ENCODE measurements around the gene CDK1. TPM values are rescaled to one million over a fixed set of nuclear protein-coding genes. Genes with fewer than 3 reads are reported as not detected.

The CDK1 gene
- total and polyA plus RNA-seq, 2 of the 8 experiments (the other 6 are each of a cell fraction or from before 2014, with no cell fraction given) = 29.4 to 111 TPM

DNA sequence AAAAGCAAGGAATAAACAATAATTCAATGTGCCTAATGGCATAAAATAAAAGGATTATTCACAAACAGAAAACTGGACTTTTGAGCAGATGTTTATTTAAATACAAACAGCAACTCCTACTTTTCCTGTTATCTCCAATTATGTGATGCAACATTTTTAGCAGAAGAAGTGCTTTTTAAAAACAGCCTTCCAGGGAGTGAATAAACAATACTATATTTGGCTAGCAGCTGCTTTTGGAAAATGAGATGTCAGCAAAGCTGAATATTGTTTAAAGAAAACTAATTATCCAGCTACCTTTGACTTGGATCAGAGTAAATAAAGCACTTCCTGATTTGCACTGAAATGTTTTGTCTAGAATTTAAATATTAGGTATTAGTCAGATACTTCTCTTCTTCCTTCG is 23.2 kb downstream of the CDK1 start:
- no peak overlapping the region for H3K9ac ChIP-seq (replicated peaks in 1 of 4; ENCODE audit: extremely low read depth in 1 of 4, low read depth in 3 of 4, low read length in 3 of 4)
- H2BK120ac ChIP-seq (replicated peaks; ENCODE audit: low read depth, low read length) = no peak overlapping the region
- no peak overlapping the region for H3K23ac ChIP-seq (ENCODE audit: insufficient read length)
- 81% methylated on average over 1 of the region's 1 CpG; no CpG with 5 or more reads in 1 of the 2 experiments for WGBS, 2 experiments (ENCODE audit: extremely low coverage in 1 of 2, insufficient coverage in 1 of 2, insufficient read length in 1 of 2, insufficient replicate concordance in 2 of 2, low coverage in 1 of 2, low lambda C conversion rate in 2 of 2, missing lambda C conversion rate in 1 of 2)
- no peak overlapping the region for H2BK12ac ChIP-seq (ENCODE audit: low read depth, low read length)
- peaks cover 0 to 14% (median 7%) of the 10 kb centered on the region in 4 experiments; a peak in 2 of 8 replicates for H3K36me3 ChIP-seq (ENCODE audit: control insufficient read depth in 2 of 4, insufficient read depth in 4 of 4, low read length in 3 of 4)
- H2BK20ac ChIP-seq (ENCODE audit: low read length) = no peak overlapping the region
- no peak overlapping the region for H2AFZ ChIP-seq (ENCODE audit: low read length)
- no peak overlapping the region for H3K27ac ChIP-seq (ENCODE audit: low read depth, low read length)
- CTCF ChIA-PET (ENCODE audit: partially characterized antibody) = interaction anchor here (0.8 to 1.0 kb wide), 2 partner anchors 19 to 482 kb away, joined by 3 read pairs; no protein-coding TSS in a partner anchor
- H4K5ac ChIP-seq (ENCODE audit: insufficient read length, low read depth, low read length) = no peak overlapping the region
- no peak overlapping the region for H4K91ac ChIP-seq (replicated peaks; ENCODE audit: insufficient read length, low read length)
- H3K4me3 ChIP-seq (ENCODE audit: extremely low read depth in 1 of 4, insufficient read depth in 2 of 4, low read depth in 3 of 4, low read length in 4 of 4) = no peak overlapping the region
- FAIRE-seq = no peak
- H3K4ac ChIP-seq (replicated peaks; ENCODE audit: insufficient read length, low read depth, low read length) = no peak overlapping the region
- H3K14ac ChIP-seq (ENCODE audit: insufficient read length) = no peak overlapping the region
- H3K56ac ChIP-seq (replicated peaks; ENCODE audit: insufficient read length, low read depth, low read length) = no peak overlapping the region
- no peak overlapping the region for H2BK15ac ChIP-seq (ENCODE audit: low read length)
- H2AK5ac ChIP-seq (ENCODE audit: low read depth, low read length) = no peak overlapping the region
- H3K9me3 ChIP-seq (ENCODE audit: insufficient read depth in 2 of 2, low read depth in 1 of 2, low read length in 1 of 2) = no peaks in the 10 kb centered on the region
- no peak overlapping the region for H3K18ac ChIP-seq (ENCODE audit: extremely low read depth, low read length)
- H3K4me2 ChIP-seq (ENCODE audit: insufficient read depth in 1 of 2, low read depth in 2 of 2, low read length in 2 of 2) = no peak overlapping the region
- H3K79me2 ChIP-seq (ENCODE audit: control insufficient read depth in 1 of 2, insufficient read depth in 2 of 2, low read length in 2 of 2) = no peaks in the 10 kb centered on the region
- no peaks in the 10 kb centered on the region for H3K27me3 ChIP-seq (replicated peaks in 1 of 4; ENCODE audit: control insufficient read depth in 3 of 4, extremely low read depth in 1 of 4, insufficient read depth in 3 of 4, low read length in 3 of 4)
- no peak overlapping the region for H2BK5ac ChIP-seq (ENCODE audit: low read depth, low read length)
- POLR2A ChIA-PET (ENCODE audit: partially characterized antibody) = interaction anchor here (1.6 kb wide), 1 partner anchor 23 kb away, joined by 5 read pairs; the partner anchor contains the start of gene CDK1
- no peak for DNase-seq (ENCODE audit: low read depth in 1 of 2, low spot score in 2 of 2)
- H4K8ac ChIP-seq (ENCODE audit: extremely low read depth, insufficient read depth, low read length) = no peak overlapping the region
- H3K4me1 ChIP-seq (replicated peaks in 1 of 4; ENCODE audit: control insufficient read depth in 3 of 4, insufficient read depth in 4 of 4, low read length in 3 of 4) = no peaks in the 10 kb centered on the region
- no peaks in the 10 kb centered on the region for H4K20me1 ChIP-seq (replicated peaks in 1 of 2; ENCODE audit: control insufficient read depth in 1 of 2, insufficient read depth in 2 of 2, low read length in 2 of 2)
- H3K79me1 ChIP-seq (ENCODE audit: low read depth, low read length) = no peaks in the 10 kb centered on the region
- H3K23me2 ChIP-seq (ENCODE audit: low read depth, low read length) = no peaks in the 10 kb centered on the region; the same call in 1 of the 2 replicates
- no peak for TF ChIP-seq SRF (IDR thresholded peaks at IDR 0.05; ENCODE audit: low read depth, low read length)
- TF ChIP-seq EGR1 (IDR thresholded peaks at IDR 0.05; ENCODE audit: borderline replicate concordance, low read depth, low read length) = no peak
- TF ChIP-seq CBX8 (IDR thresholded peaks at IDR 0.05; ENCODE audit: borderline replicate concordance, low read depth, low read length) = no peak
- TF ChIP-seq CREB1 (IDR thresholded peaks at IDR 0.05) = no peak
- no peak for TF ChIP-seq HDAC6 (IDR thresholded peaks at IDR 0.05; ENCODE audit: low read depth, low read length)

All from H1 (cell line).